SK-N-SH (cell line): ENCODE measurements around the gene TMEM144.

Experiments
- CTCF ChIP-seq: fragments of 200-600 bp; sonication (generic); IDR thresholded peaks from 2 replicates; pipeline ENCODE4 v1.6.1; 2017; ENCODE audit warnings: antibody characterized with exemption, mild to moderate bottlenecking, moderate library complexity
- EP300 ChIP-seq, 2 experiments: IDR thresholded peaks; 2 replicates each; pipeline versions ENCODE4 v1.4.0 to v1.6.1; 2012; ENCODE audit warnings: borderline replicate concordance in 1 of 2, low read depth in 1 of 2, low read length in 1 of 2
- EZH2phosphoT487 ChIP-seq: fragments of 200-600 bp; sonication (generic); IDR thresholded peaks from 2 replicates; pipeline ENCODE4 v1.6.1; 2017; ENCODE audit warnings: low read depth, mixed run types, mild to moderate bottlenecking, antibody characterized with exemption, moderate library complexity, borderline replicate concordance
- FOXJ3 ChIP-seq: sonication (generic); formaldehyde crosslinking; IDR thresholded peaks from 2 replicates; pipeline ENCODE4 v1.5.1; 2020; ENCODE audit warnings: mild to moderate bottlenecking, missing genetic modification reagents
- FOXM1 ChIP-seq: IDR thresholded peaks from 2 replicates; pipeline ENCODE4 v1.4.0; 2012; ENCODE audit warnings: low read depth, mild to moderate bottlenecking
- GABPA ChIP-seq: IDR thresholded peaks from 2 replicates; pipeline ENCODE4 v1.4.0; 2012; ENCODE audit warnings: low read depth, mild to moderate bottlenecking
- MXI1 ChIP-seq: IDR thresholded peaks from 2 replicates; pipeline ENCODE4 v1.6.1; 2012; ENCODE audit warnings: mild to moderate bottlenecking, low read depth, low read length, improper control_type of control experiment
- RCOR1 ChIP-seq: fragments of 150-350 bp; IDR thresholded peaks from 2 replicates; pipeline ENCODE4 v1.6.1; 2017; ENCODE audit warnings: antibody characterized with exemption, low read length
- REST ChIP-seq: IDR thresholded peaks from 2 replicates; pipeline ENCODE4 v1.6.1; 2012; ENCODE audit warnings: mild to moderate bottlenecking, low read depth, low read length, moderate library complexity
- RFX5 ChIP-seq: IDR thresholded peaks from 2 replicates; pipeline ENCODE4 v1.6.1; 2012; ENCODE audit warnings: mild to moderate bottlenecking, improper control_type of control experiment, low read length
- RXRA ChIP-seq: IDR thresholded peaks from 2 replicates; pipeline ENCODE4 v1.4.0; 2012; ENCODE audit warnings: low read depth, mild to moderate bottlenecking, borderline replicate concordance
- TAF1 ChIP-seq: IDR thresholded peaks from 2 replicates; pipeline ENCODE4 v1.6.1; 2012; ENCODE audit warnings: low read depth, mild to moderate bottlenecking, low read length, moderate library complexity, borderline replicate concordance

- TF ChIP-seq FOXM1, result no peak
- TF ChIP-seq CTCF, result no peak
- TF ChIP-seq EP300 (IDR thresholded peaks at IDR 0.05; ENCODE audit: borderline replicate concordance in 1 of 2, low read depth in 1 of 2, low read length in 1 of 2), result no peak
- no peak for TF ChIP-seq REST
- TF ChIP-seq TAF1, result no peak
- no peak for TF ChIP-seq FOXJ3
- no peak for TF ChIP-seq EZH2phosphoT487
- no peak for TF ChIP-seq RCOR1
- TF ChIP-seq RFX5, result no peak
- TF ChIP-seq RXRA, result no peak
- no peak for TF ChIP-seq GABPA
- TF ChIP-seq MXI1, result no peak
Measured at GRCh38 chr4:158190718-158191117, 19.6 kb upstream of the TMEM144 start.
